IMR-90 (cell line): ENCODE data around the gene DENND1A. TPM values are rescaled to one million over a fixed set of nuclear protein-coding genes. Genes with fewer than 3 reads are reported as not detected.

Experiments
- ATAC-seq: fragments of 200-7000 bp; cut with Tn5 transposase; 2 replicates; pipeline ENCODE4 v1.9.1; 2020; ENCODE audit warnings: low read depth, mild to moderate bottlenecking, moderate library complexity
- BruUV-seq: library from RNA; stranded (reverse); fragments of 400-500 nt; replicated peaks from 2 replicates; lab custom pipeline; 2021; lab: Mats Ljungman, UMichigan
- CTCF ChIA-PET: fragments of 300-600 bp; formaldehyde crosslinking; extraction: SDS; loops from one replicate; lab custom pipeline; 2021; ENCODE audit warnings: antibody characterized with exemption; lab: Yijun Ruan, JAX
- POLR2A ChIA-PET: fragments of 300-600 bp; sonication (Branson Sonifier 250); formaldehyde crosslinking; loops from one replicate; lab custom pipeline; 2022; ENCODE audit warnings: antibody characterized with exemption; ENCODE audit not compliant: unreplicated experiment; lab: Charles Lee
- DNase-seq: peaks from one replicate; pipeline ENCODE4 v3.0.0; 2013
- H2AFZ ChIP-seq: replicated peaks from 2 replicates; pipeline ENCODE3; 2013; ENCODE audit warnings: low read length, mild to moderate bottlenecking; ENCODE audit not compliant: poor library complexity
- H2AK5ac ChIP-seq: 2 replicates; pipeline ENCODE4 v1.6.1; 2013; ENCODE audit warnings: low read depth, low read length, inconsistent platforms
- H2AK9ac ChIP-seq: replicated peaks from 2 replicates; pipeline ENCODE3; 2013; ENCODE audit warnings: mild to moderate bottlenecking, low read depth, low read length, moderate library complexity; ENCODE audit not compliant: poor library complexity
- H2BK120ac ChIP-seq: 2 replicates; pipeline ENCODE4 v1.6.1; 2013; ENCODE audit warnings: low read depth, low read length, inconsistent platforms
- H2BK15ac ChIP-seq: 3 replicates; pipeline ENCODE4 v1.6.1; 2013; ENCODE audit warnings: low read depth, low read length, inconsistent platforms
- H2BK20ac ChIP-seq: 2 replicates; pipeline ENCODE4 v1.6.1; 2013; ENCODE audit warnings: low read depth, mild to moderate bottlenecking, inconsistent platforms, low read length, moderate library complexity
- H2BK5ac ChIP-seq: 2 replicates; pipeline ENCODE4 v1.6.1; 2013; ENCODE audit warnings: mild to moderate bottlenecking, low read depth, low read length, inconsistent platforms; ENCODE audit not compliant: poor library complexity, severe bottlenecking
- H3K14ac ChIP-seq: replicated peaks from 2 replicates; pipeline ENCODE4 v1.6.1; 2013; ENCODE audit warnings: low read depth, low read length, inconsistent platforms
- H3K18ac ChIP-seq: 2 replicates; pipeline ENCODE4 v1.6.1; 2013; ENCODE audit warnings: low read depth, low read length, control low read depth
- H3K23ac ChIP-seq: 2 replicates; pipeline ENCODE4 v1.6.1; 2013; ENCODE audit warnings: low read depth, low read length, inconsistent platforms
- H3K27ac ChIP-seq: 2 replicates; pipeline ENCODE4 v1.5.1; 2013; ENCODE audit warnings: mild to moderate bottlenecking, control low read depth, low read length; ENCODE audit not compliant: insufficient read depth
- H3K27me3 ChIP-seq: 2 replicates; pipeline ENCODE4 v1.6.1; 2013; ENCODE audit warnings: low read length; ENCODE audit not compliant: control insufficient read depth, insufficient read depth
- H3K36me3 ChIP-seq: 2 replicates; pipeline ENCODE4 v1.6.1; 2013; ENCODE audit warnings: low read length, mixed read lengths; ENCODE audit not compliant: control insufficient read depth, insufficient read depth
- H3K4ac ChIP-seq: 2 replicates; pipeline ENCODE4 v1.6.1; 2013; ENCODE audit warnings: low read depth, low read length, inconsistent platforms
- H3K4me1 ChIP-seq: 2 replicates; pipeline ENCODE4 v1.6.1; 2013; ENCODE audit warnings: low read length, mixed read lengths; ENCODE audit not compliant: control insufficient read depth, insufficient read depth
- H3K4me2 ChIP-seq: 2 replicates; pipeline ENCODE4 v1.6.1; 2013; ENCODE audit warnings: low read depth, mild to moderate bottlenecking, control low read depth, low read length, moderate library complexity
- H3K4me3 ChIP-seq: 2 replicates; pipeline ENCODE4 v1.5.1; 2013; ENCODE audit warnings: low read depth, mild to moderate bottlenecking, control low read depth, low read length, moderate library complexity; ENCODE audit not compliant: insufficient read depth
- H3K56ac ChIP-seq: 2 replicates; pipeline ENCODE4 v1.6.1; 2013; ENCODE audit warnings: low read length, inconsistent platforms; ENCODE audit not compliant: insufficient read depth; ENCODE audit errors: extremely low read depth
- H3K79me1 ChIP-seq, 2 experiments: 2 replicates each; pipeline ENCODE4 v1.6.1; 2013; ENCODE audit warnings: low read length in 2 of 2, inconsistent platforms in 1 of 2, low read depth in 1 of 2
- H3K9ac ChIP-seq: 2 replicates; pipeline ENCODE4 v1.6.1; 2013; ENCODE audit warnings: low read depth, low read length, control low read depth
- H3K9me1 ChIP-seq: 2 replicates; pipeline ENCODE4 v1.6.1; 2013; ENCODE audit warnings: low read length, inconsistent platforms; ENCODE audit not compliant: insufficient read depth
- H3K9me3 ChIP-seq: 2 replicates; pipeline ENCODE4 v1.6.1; 2013; ENCODE audit warnings: low read length; ENCODE audit not compliant: control insufficient read depth, insufficient read depth
- H4K20me1 ChIP-seq: 2 replicates; pipeline ENCODE4 v1.6.1; 2013; ENCODE audit warnings: low read length, inconsistent platforms; ENCODE audit not compliant: insufficient read depth
- H4K5ac ChIP-seq: 2 replicates; pipeline ENCODE4 v1.6.1; 2013; ENCODE audit warnings: mild to moderate bottlenecking, low read depth, low read length, control low read depth
- H4K8ac ChIP-seq, 2 experiments: 2 replicates each; pipeline ENCODE4 v1.6.1; 2013; ENCODE audit warnings: low read depth in 2 of 2, low read length in 2 of 2, control low read depth in 1 of 2, inconsistent platforms in 1 of 2
- H4K91ac ChIP-seq: 2 replicates; pipeline ENCODE4 v1.6.1; 2013; ENCODE audit warnings: low read depth, low read length, inconsistent platforms; ENCODE audit not compliant: insufficient read depth
- CEBPB ChIP-seq: IDR thresholded peaks from 2 replicates; pipeline ENCODE4 v1.6.1; 2012; ENCODE audit warnings: low read depth, low read length, improper control_type of control experiment
- CHD1 ChIP-seq: IDR thresholded peaks from 2 replicates; pipeline ENCODE4 v1.6.1; 2012; ENCODE audit warnings: low read depth, low read length, improper control_type of control experiment
- MAFK ChIP-seq: IDR thresholded peaks from 2 replicates; pipeline ENCODE4 v1.6.1; 2012; ENCODE audit warnings: low read depth, low read length, improper control_type of control experiment
- MXI1 ChIP-seq: IDR thresholded peaks from 2 replicates; pipeline ENCODE4 v1.6.1; 2012; ENCODE audit warnings: low read depth, mild to moderate bottlenecking, low read length, moderate library complexity, borderline replicate concordance
- POLR2A ChIP-seq: IDR thresholded peaks from 2 replicates; pipeline ENCODE4 v1.6.1; 2012; ENCODE audit warnings: mild to moderate bottlenecking, low read depth, low read length
- SMC3 ChIP-seq: fragments of 150-350 bp; IDR thresholded peaks from 2 replicates; pipeline ENCODE4 v1.6.1; 2016; ENCODE audit warnings: low read depth, mild to moderate bottlenecking, antibody characterized with exemption, low read length, moderate library complexity
- whole genome bisulfite sequencing, 2 experiments: methylation state at CpG; one replicate each; pipeline versions ENCODE4 v1.1.5 to v1.1.7; 2013; ENCODE audit warnings: missing lambda C conversion rate in 2 of 2; ENCODE audit not compliant: insufficient read length in 1 of 2; ENCODE audit errors: extremely low coverage in 2 of 2; 5-methylcytosine and 5-hydroxymethylcytosine counted together
- dilution Hi-C: fragments of 300-500 bp; cut with HindIII; formaldehyde crosslinking; loops from one replicate; pipeline ENCODE4 v1.14.3; 2018; ENCODE audit warnings: low sequenced_read_pairs; ENCODE audit not compliant: unreplicated experiment
- in situ Hi-C: fragments of 300-500 bp; cut with MboI; formaldehyde crosslinking; loops from 3 replicates; pipeline ENCODE4 v1.14.3; 2019; ENCODE audit warnings: low sequenced_read_pairs, inconsistent platforms, mixed read lengths
- intact Hi-C: fragments of 100-400 bp; cut with micrococcal nuclease; formaldehyde crosslinking; loops from 2 replicates; pipeline ENCODE4 v1.10.0; 2022
- polyA plus RNA-seq, 3 experiments: library from polyadenylated mRNA; depleted of rRNA; stranded (reverse); fragments of >200 nt; gene quantifications; 2 replicates each; pipeline ENCODE4 v1.2.3, GENCODE V29; 2012; ENCODE audit warnings: low replicate concordance in 1 of 3
- total RNA-seq: library from RNA; depleted of rRNA; stranded (reverse); fragments of >200 nt; gene quantifications from 2 replicates; pipeline ENCODE4 v1.2.3, GENCODE V29; 2012
- TF ChIP-seq, protein P1 (sequence below): fragments of 150-350 bp; IDR thresholded peaks from 2 replicates; pipeline ENCODE4 v1.6.1; 2017; ENCODE audit warnings: mild to moderate bottlenecking, antibody characterized with exemption, low read length, low read depth

The DENND1A gene
- total and polyA plus RNA-seq, 2 of the 4 experiments (the other 2 are of a cell fraction) = 21.4 to 27.6 TPM

GRCh38 chr9:123784518-123784917 lies 145.4 kb downstream of the DENND1A start:
- TF ChIP-seq CHD1 (no peak), CEBPB (peak; percentile 86), SMC3 (no peak), MAFK (no peak), MXI1 (no peak), POLR2A (no peak)
- TF ChIP-seq, protein P1, sequence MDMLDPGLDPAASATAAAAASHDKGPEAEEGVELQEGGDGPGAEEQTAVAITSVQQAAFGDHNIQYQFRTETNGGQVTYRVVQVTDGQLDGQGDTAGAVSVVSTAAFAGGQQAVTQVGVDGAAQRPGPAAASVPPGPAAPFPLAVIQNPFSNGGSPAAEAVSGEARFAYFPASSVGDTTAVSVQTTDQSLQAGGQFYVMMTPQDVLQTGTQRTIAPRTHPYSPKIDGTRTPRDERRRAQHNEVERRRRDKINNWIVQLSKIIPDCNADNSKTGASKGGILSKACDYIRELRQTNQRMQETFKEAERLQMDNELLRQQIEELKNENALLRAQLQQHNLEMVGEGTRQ = no peak
- no peak overlapping the region for H3K14ac ChIP-seq
- no peaks in the 10 kb centered on the region for H3K9me1 ChIP-seq
- no peaks in the 10 kb centered on the region for H3K9me3 ChIP-seq
- no peak overlapping the region for H4K8ac ChIP-seq
- H3K18ac ChIP-seq = no peak overlapping the region; the same call in 1 of the 2 replicates
- H3K23ac ChIP-seq = no peak overlapping the region
- ATAC-seq (peak; percentile 86), DNase-seq (peak; percentile 91)
- H3K56ac ChIP-seq = no peak overlapping the region
- no peak overlapping the region for H2BK120ac ChIP-seq
- no peak overlapping the region for H2AK5ac ChIP-seq
- ChIA-PET CTCF (no interaction called here), POLR2A (no interaction called here)
- no peak overlapping the region for H3K4me3 ChIP-seq
- no peak overlapping the region for H4K91ac ChIP-seq
- H3K4ac ChIP-seq = no peak overlapping the region
- no TSS peak for BruUV-seq
- no peak overlapping the region for H3K4me2 ChIP-seq
- H3K27me3 ChIP-seq = no peaks in the 10 kb centered on the region
- H2BK5ac ChIP-seq = no peak overlapping the region
- H2AK9ac ChIP-seq = no peak overlapping the region
- in situ Hi-C loops (no loop called here), intact Hi-C loops (no loop called here), dilution Hi-C loops (no loop called here)
- H3K4me1 ChIP-seq = peaks cover 7% of the 10 kb centered on the region; the same call in 1 of the 2 replicates
- H3K79me1 ChIP-seq = no peaks in the 10 kb centered on the region
- H2AFZ ChIP-seq = no peak overlapping the region
- H3K27ac ChIP-seq = peak overlapping the region; percentile 38; the same call in 1 of the 2 replicates
- no peak overlapping the region for H2BK20ac ChIP-seq
- no peak overlapping the region for H3K9ac ChIP-seq
- H2BK15ac ChIP-seq = peak overlapping the region; percentile 62; the same call in 1 of the 3 replicates
- no peaks in the 10 kb centered on the region for H4K20me1 ChIP-seq
- no CpG with 5 or more reads among the region's 1 CpG for WGBS, 2 experiments
- H3K36me3 ChIP-seq = no peaks in the 10 kb centered on the region
- no peak overlapping the region for H4K5ac ChIP-seq
